Parathyroid adenoma (tissue), 2 donors: ENCODE measurements around the gene FOXK2.

Source experiments
- H2AFZ ChIP-seq: fragments of 300-600 bp; sonication (generic); one replicate; pipeline ENCODE4 v1.7.0; 2017; ENCODE audit warnings: antibody characterized with exemption, mild to moderate bottlenecking
- H3K27ac ChIP-seq: fragments of 300-600 bp; sonication (generic); one replicate; pipeline ENCODE4 v1.7.0; 2017
- H3K27me3 ChIP-seq: fragments of 300-600 bp; sonication (generic); one replicate; pipeline ENCODE4 v1.7.0; 2017; ENCODE audit warnings: low read length; ENCODE audit not compliant: control insufficient read depth, insufficient read depth
- H3K36me3 ChIP-seq: fragments of 300-600 bp; sonication (generic); one replicate; pipeline ENCODE4 v1.7.0; 2017; ENCODE audit warnings: low read length; ENCODE audit not compliant: control insufficient read depth, insufficient read depth
- H3K4me1 ChIP-seq: fragments of 300-600 bp; sonication (generic); one replicate; pipeline ENCODE4 v1.7.0; 2017; ENCODE audit warnings: control low read depth
- H3K4me2 ChIP-seq: fragments of 300-600 bp; sonication (generic); one replicate; pipeline ENCODE4 v1.7.0; 2017; ENCODE audit warnings: low read length
- H3K4me3 ChIP-seq: fragments of 300-600 bp; sonication (generic); one replicate; pipeline ENCODE4 v1.7.0; 2017; ENCODE audit warnings: low read depth, low read length
- H3K79me2 ChIP-seq: fragments of 300-600 bp; sonication (generic); one replicate; pipeline ENCODE4 v1.7.0; 2017; ENCODE audit warnings: control low read depth
- H3K9ac ChIP-seq: fragments of 300-600 bp; sonication (generic); one replicate; pipeline ENCODE4 v1.7.0; 2017; ENCODE audit warnings: mild to moderate bottlenecking
- H3K9me3 ChIP-seq: fragments of 300-600 bp; sonication (generic); one replicate; pipeline ENCODE4 v1.7.0; 2017; ENCODE audit warnings: low read length; ENCODE audit not compliant: control insufficient read depth
- TF ChIP-seq, protein P1 (sequence below): fragments of 300-600 bp; sonication (generic); IDR thresholded peaks from one replicate; pipeline ENCODE4 v1.7.0; 2017; ENCODE audit warnings: antibody characterized with exemption, mild to moderate bottlenecking
- donor health status: primary hyperparathyroidism.

Gene FOXK2

DNA sequence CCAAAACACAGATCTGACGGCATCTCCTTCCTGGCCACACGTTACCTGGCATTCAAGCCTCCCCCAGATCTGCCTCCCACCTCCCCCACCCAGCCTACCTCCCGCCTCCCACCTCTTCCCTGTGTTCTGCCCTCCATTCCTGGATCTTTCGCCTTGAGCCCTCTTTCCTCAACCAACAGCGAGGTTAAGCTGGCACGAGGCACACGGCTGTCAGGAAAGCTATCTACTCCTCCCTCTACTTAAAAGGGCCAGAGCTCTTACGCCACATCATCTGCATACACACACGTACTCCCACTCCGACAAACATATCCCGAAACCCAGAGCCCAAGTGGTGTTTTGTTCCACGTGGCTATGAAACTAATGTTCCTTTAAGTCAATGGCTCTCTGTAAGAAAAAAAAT lies 110.7 kb downstream of the FOXK2 start:
- no peak overlapping the region for H3K9ac ChIP-seq
- no peaks in the 10 kb centered on the region for H3K4me1 ChIP-seq
- TF ChIP-seq, protein P1, sequence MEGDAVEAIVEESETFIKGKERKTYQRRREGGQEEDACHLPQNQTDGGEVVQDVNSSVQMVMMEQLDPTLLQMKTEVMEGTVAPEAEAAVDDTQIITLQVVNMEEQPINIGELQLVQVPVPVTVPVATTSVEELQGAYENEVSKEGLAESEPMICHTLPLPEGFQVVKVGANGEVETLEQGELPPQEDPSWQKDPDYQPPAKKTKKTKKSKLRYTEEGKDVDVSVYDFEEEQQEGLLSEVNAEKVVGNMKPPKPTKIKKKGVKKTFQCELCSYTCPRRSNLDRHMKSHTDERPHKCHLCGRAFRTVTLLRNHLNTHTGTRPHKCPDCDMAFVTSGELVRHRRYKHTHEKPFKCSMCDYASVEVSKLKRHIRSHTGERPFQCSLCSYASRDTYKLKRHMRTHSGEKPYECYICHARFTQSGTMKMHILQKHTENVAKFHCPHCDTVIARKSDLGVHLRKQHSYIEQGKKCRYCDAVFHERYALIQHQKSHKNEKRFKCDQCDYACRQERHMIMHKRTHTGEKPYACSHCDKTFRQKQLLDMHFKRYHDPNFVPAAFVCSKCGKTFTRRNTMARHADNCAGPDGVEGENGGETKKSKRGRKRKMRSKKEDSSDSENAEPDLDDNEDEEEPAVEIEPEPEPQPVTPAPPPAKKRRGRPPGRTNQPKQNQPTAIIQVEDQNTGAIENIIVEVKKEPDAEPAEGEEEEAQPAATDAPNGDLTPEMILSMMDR: no peak
- no peak overlapping the region for H3K4me2 ChIP-seq
- H3K9me3 ChIP-seq: no peaks in the 10 kb centered on the region
- no peaks in the 10 kb centered on the region for H3K27me3 ChIP-seq
- H3K36me3 ChIP-seq: no peaks in the 10 kb centered on the region
- no peak overlapping the region for H2AFZ ChIP-seq
- H3K4me3 ChIP-seq: no peak overlapping the region
- no peak overlapping the region for H3K27ac ChIP-seq
- peaks cover 44% of the 10 kb centered on the region for H3K79me2 ChIP-seq

- H3K79me2 ChIP-seq: peaks cover 53% of the 10 kb centered on the region
- H2AFZ ChIP-seq: no peak overlapping the region
- no peaks in the 10 kb centered on the region for H3K27me3 ChIP-seq
- TF ChIP-seq, protein P1: no peak
- H3K27ac ChIP-seq: no peak overlapping the region
- no peaks in the 10 kb centered on the region for H3K9me3 ChIP-seq
- H3K4me2 ChIP-seq: no peak overlapping the region
- H3K36me3 ChIP-seq: no peaks in the 10 kb centered on the region
- no peak overlapping the region for H3K9ac ChIP-seq
- H3K4me1 ChIP-seq: no peaks in the 10 kb centered on the region
- H3K4me3 ChIP-seq: no peak overlapping the region
Measured at GRCh38 chr17:82631544-82631943, 112.0 kb downstream of the FOXK2 start.

DNA sequence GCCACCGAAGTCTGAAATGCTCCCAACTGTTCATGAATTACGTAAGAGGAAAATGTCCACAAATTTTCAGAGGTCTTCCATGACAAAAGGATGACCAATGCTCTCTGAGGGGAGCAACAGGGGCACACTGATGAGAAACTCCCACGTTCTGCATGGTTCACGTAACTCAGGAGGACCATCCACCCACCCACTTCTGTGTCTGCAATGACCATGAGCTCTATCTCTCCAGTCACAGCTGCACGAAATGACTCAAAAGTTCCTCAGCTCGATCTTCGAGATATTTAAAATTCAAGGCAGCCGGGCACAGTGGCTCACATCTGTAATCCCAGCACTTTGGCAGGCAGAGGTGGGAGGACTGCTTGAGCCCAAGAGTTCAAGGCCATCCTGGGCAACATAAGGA lies 112.9 kb downstream of the FOXK2 start:
- Histone ChIP-seq H3K27me3 (no peaks in the 10 kb centered on the region), H2AFZ (no peak overlapping the region), H3K4me3 (no peak overlapping the region), H3K9me3 (no peaks in the 10 kb centered on the region), H3K4me1 (no peaks in the 10 kb centered on the region), H3K36me3 (no peaks in the 10 kb centered on the region), H3K79me2 (peaks cover 62% of the 10 kb centered on the region), H3K9ac (no peak overlapping the region), H3K4me2 (no peak overlapping the region), H3K27ac (no peak overlapping the region)
- TF ChIP-seq, protein P1: no peak

DNA sequence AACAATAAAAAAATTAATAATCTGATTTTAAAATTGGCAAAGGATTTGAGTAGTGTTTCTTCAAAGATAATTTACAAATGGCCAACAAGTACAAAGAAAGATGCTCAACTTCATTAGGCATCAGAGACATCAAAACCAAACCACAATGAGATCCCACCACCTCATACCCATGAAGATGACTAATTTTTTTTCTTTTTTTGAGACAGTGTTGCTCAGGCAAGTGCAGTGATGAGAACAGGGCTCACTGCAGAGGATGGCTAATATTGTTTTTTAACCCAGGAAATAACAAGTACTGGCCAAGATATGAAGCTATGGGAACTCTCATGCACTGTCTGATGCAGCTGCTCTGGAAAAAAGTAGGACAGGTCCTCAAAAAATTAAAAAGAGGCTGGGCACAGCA lies 113.8 kb downstream of the FOXK2 start:
- no peaks in the 10 kb centered on the region for H3K4me1 ChIP-seq
- no peak overlapping the region for H3K9ac ChIP-seq
- H3K4me2 ChIP-seq: no peak overlapping the region
- no peak overlapping the region for H3K27ac ChIP-seq
- peaks cover 64% of the 10 kb centered on the region for H3K79me2 ChIP-seq
- H3K4me3 ChIP-seq: no peak overlapping the region
- TF ChIP-seq, protein P1: no peak
- no peak overlapping the region for H2AFZ ChIP-seq
- H3K36me3 ChIP-seq: no peaks in the 10 kb centered on the region
- H3K9me3 ChIP-seq: no peaks in the 10 kb centered on the region
- no peaks in the 10 kb centered on the region for H3K27me3 ChIP-seq

DNA sequence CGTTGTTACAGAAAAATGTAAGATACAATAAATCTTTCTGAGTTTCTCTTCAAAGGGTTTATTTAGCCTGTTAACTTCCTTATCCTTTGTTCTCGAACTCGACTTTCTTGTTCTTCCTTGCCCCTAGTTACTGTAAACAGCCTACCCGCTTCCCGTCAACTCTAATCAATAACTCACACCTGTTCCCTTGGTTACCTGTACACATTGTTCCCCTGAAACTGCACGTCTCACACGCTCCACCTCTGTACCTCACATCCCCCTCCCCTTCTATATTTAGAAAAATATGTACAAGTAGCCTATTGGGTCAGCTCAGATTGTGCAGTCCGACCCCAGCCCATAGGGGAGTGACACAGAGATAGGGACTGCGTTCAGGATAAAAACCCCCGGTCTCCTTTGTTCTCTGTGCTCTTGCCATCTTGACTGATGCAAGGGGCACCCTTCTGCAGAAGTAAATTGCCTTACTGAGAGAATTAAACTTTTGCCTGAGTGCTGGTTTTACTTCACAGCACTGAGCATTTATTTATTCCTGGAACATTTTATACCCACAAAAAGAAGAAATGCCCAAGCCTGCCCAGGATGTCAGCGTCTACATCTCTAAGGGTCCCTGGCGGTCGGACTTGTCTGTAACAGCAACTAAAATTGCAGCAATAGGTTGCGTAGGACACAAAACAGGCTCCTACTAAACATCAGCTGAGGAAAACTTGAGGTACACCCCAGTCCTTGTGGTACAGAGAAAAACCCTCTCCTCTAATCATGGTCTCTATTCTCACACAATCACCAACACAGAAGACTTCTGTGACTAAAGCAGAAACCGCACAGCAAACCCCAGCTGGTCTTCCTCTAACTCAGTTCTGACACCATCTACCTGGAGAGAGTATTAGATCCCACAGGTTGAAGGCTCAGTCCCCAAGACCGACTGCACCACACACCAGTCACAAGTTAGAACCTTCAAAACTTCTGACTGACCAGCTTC lies 117.4 kb downstream of the FOXK2 start:
- no peak overlapping the region for H3K27ac ChIP-seq
- H2AFZ ChIP-seq: no peak overlapping the region
- no peak overlapping the region for H3K4me2 ChIP-seq
- H3K4me1 ChIP-seq: no peaks in the 10 kb centered on the region
- TF ChIP-seq, protein P1: no peak
- H3K36me3 ChIP-seq: no peaks in the 10 kb centered on the region
- H3K79me2 ChIP-seq: peaks cover 79% of the 10 kb centered on the region
- no peaks in the 10 kb centered on the region for H3K27me3 ChIP-seq
- no peak overlapping the region for H3K4me3 ChIP-seq
- H3K9me3 ChIP-seq: no peaks in the 10 kb centered on the region
- no peak overlapping the region for H3K9ac ChIP-seq
